Measurements from ENCODE around the gene PPFIBP1. TPM values are rescaled to one million over a fixed set of nuclear protein-coding genes. Genes with fewer than 3 reads are reported as not detected.
"Not testable (repeated sequence)": the region's sequence is repeated elsewhere in the genome, so short reads cannot be mapped to it uniquely, and the experiment has no call there.

Gene PPFIBP1
- total RNA-seq, 4 donors from 2014 or later, result 48.6 to 148 (median 74.8) TPM

GRCh38 chr12:27593266-27593665, 69.3 kb downstream of the PPFIBP1 start:
- TF ChIP-seq POLR2A (IDR thresholded peaks at IDR 0.05) (no peak), POLR2AphosphoS5 (IDR thresholded peaks at IDR 0.05) (no peak), CTCF (IDR thresholded peaks at IDR 0.05) (no peak), EP300 (IDR thresholded peaks at IDR 0.05) (no peak)
- DNase-seq (ENCODE audit: low spot score in 2 of 2), result no peak
- Histone ChIP-seq H3K4me1 (peaks cover 52% of the 10 kb centered on the region), H3K27me3 (no peaks in the 10 kb centered on the region), H3K9me3 (no peaks in the 10 kb centered on the region), H3K36me3 (no peaks in the 10 kb centered on the region), H3K4me3 (no peak overlapping the region), H3K27ac (peak overlapping the region; percentile 69)
- WGBS, result 62% methylated on average over 4 of the region's 4 CpGs

GRCh38 chr12:27595231-27595642, 71.2 kb downstream of the PPFIBP1 start:
- Histone ChIP-seq H3K4me3 (no peak overlapping the region), H3K4me1 (peaks cover 33% of the 10 kb centered on the region), H3K36me3 (no peaks in the 10 kb centered on the region), H3K27me3 (no peaks in the 10 kb centered on the region), H3K27ac (peak overlapping the region; percentile 4), H3K9me3 (no peaks in the 10 kb centered on the region)
- DNase-seq (ENCODE audit: low spot score in 2 of 2), result no peak
- TF ChIP-seq POLR2A (IDR thresholded peaks at IDR 0.05), result no peak
- no peak for TF ChIP-seq POLR2AphosphoS5 (IDR thresholded peaks at IDR 0.05)
- TF ChIP-seq EP300 (IDR thresholded peaks at IDR 0.05), result no peak
- no peak for TF ChIP-seq CTCF (IDR thresholded peaks at IDR 0.05)
- 64% methylated on average over 16 of the region's 16 CpGs for WGBS

GRCh38 chr12:27598866-27599265, 74.9 kb downstream of the PPFIBP1 start:
- not testable (repeated sequence) for H3K9me3 ChIP-seq; H3K4me3 ChIP-seq; H3K36me3 ChIP-seq; H3K27me3 ChIP-seq; DNase-seq (ENCODE audit: low spot score in 2 of 2); H3K27ac ChIP-seq
- 32% methylated on average over 1 of the region's 1 CpG for WGBS
- peaks cover 18% of the 10 kb centered on the region for H3K4me1 ChIP-seq

- H3K4me3 ChIP-seq; DNase-seq (ENCODE audit: low spot score in 2 of 2); H3K27me3 ChIP-seq; H3K36me3 ChIP-seq; H3K9me3 ChIP-seq; H3K27ac ChIP-seq: not testable (repeated sequence)
- H3K4me1 ChIP-seq, result peaks cover 18% of the 10 kb centered on the region
- 61% methylated on average over 5 of the region's 5 CpGs for WGBS
These were observed 77.2 kb downstream of the PPFIBP1 start for GRCh38 chr12:27601056-27601828.

- Histone ChIP-seq H3K4me1 (peaks cover 28% of the 10 kb centered on the region), H3K27me3 (no peaks in the 10 kb centered on the region), H3K9me3 (no peaks in the 10 kb centered on the region), H3K4me3 (no peak overlapping the region), H3K27ac (no peak overlapping the region), H3K36me3 (no peaks in the 10 kb centered on the region)
- WGBS, result 74% methylated on average over 1 of the region's 1 CpG
- no peak for DNase-seq (ENCODE audit: low spot score in 2 of 2)
- no peak for TF ChIP-seq POLR2A (IDR thresholded peaks at IDR 0.05)
- TF ChIP-seq CTCF (IDR thresholded peaks at IDR 0.05), result no peak
- no peak for TF ChIP-seq EP300 (IDR thresholded peaks at IDR 0.05)
- no peak for TF ChIP-seq POLR2AphosphoS5 (IDR thresholded peaks at IDR 0.05)
These were observed 78.5 kb downstream of the PPFIBP1 start for GRCh38 chr12:27602516-27602915.

- H3K4me3 ChIP-seq, result no peak overlapping the region
- 75% methylated on average over 3 of the region's 3 CpGs for WGBS
- H3K4me1 ChIP-seq, result peaks cover 47% of the 10 kb centered on the region
- no peaks in the 10 kb centered on the region for H3K36me3 ChIP-seq
- H3K27ac ChIP-seq, result no peak overlapping the region
- H3K27me3 ChIP-seq, result no peaks in the 10 kb centered on the region
- no peak for DNase-seq (ENCODE audit: low spot score in 2 of 2)
- no peak for TF ChIP-seq EP300 (IDR thresholded peaks at IDR 0.05)
- TF ChIP-seq POLR2AphosphoS5 (IDR thresholded peaks at IDR 0.05), result no peak
- TF ChIP-seq CTCF (IDR thresholded peaks at IDR 0.05), result no peak
- TF ChIP-seq POLR2A (IDR thresholded peaks at IDR 0.05), result no peak
- no peaks in the 10 kb centered on the region for H3K9me3 ChIP-seq
These were observed 80.4 kb downstream of the PPFIBP1 start for GRCh38 chr12:27604431-27604830.

Measured in suprapubic skin (tissue), 4 donors.